Caco-2 (cell line): ENCODE results near the gene CNTNAP5. TPM values are rescaled to one million over a fixed set of nuclear protein-coding genes. Genes with fewer than 3 reads are reported as not detected.

Source experiments
- BruUV-seq: library from RNA; stranded (reverse); fragments of 400-500 nt; replicated peaks from 2 replicates; lab custom pipeline; 2021; lab: Mats Ljungman, UMichigan
- CTCF ChIA-PET: fragments of 300-600 bp; sonication (Branson Sonifier 250); formaldehyde crosslinking; loops from one replicate; lab custom pipeline; 2022; ENCODE audit warnings: antibody characterized with exemption; lab: Charles Lee
- POLR2A ChIA-PET: fragments of 300-600 bp; sonication (Branson Sonifier 250); formaldehyde crosslinking; loops from one replicate; lab custom pipeline; 2022; ENCODE audit warnings: antibody characterized with exemption; lab: Charles Lee
- DNase-seq, 2 experiments: peaks; one replicate each; pipeline versions ENCODE4 v3.0.0 to v3.0.0-alpha.2; 2020 to 2022
- H3K27me3 ChIP-seq: replicated peaks from 2 replicates; pipeline ENCODE4 v1.6.0; 2011; ENCODE audit warnings: low read length; ENCODE audit not compliant: control insufficient read depth, insufficient read depth
- H3K36me3 ChIP-seq: 2 replicates; pipeline ENCODE4 v1.5.1; 2011; ENCODE audit warnings: low read length; ENCODE audit not compliant: control insufficient read depth, insufficient read depth
- H3K4me1 ChIP-seq: fragments of 250-450 bp; sonication (Bioruptor Pico); 2 replicates; pipeline ENCODE4 v1.5.1; 2020; ENCODE audit warnings: mild to moderate bottlenecking
- H3K4me3 ChIP-seq: 2 replicates; pipeline ENCODE4 v1.5.1; 2011; ENCODE audit warnings: low read depth, mild to moderate bottlenecking, control low read depth, low read length
- H3K9me3 ChIP-seq: fragments of 250-450 bp; sonication (Bioruptor Pico); 2 replicates; pipeline ENCODE4 v1.5.1; 2020; ENCODE audit warnings: mild to moderate bottlenecking, moderate library complexity
- H3K27ac Mint-ChIP-seq: one replicate; pipeline ENCODE4 v1.8.0; 2022; ENCODE audit warnings: mixed read lengths; ENCODE audit not compliant: unreplicated experiment
- H3K27me3 Mint-ChIP-seq: one replicate; pipeline ENCODE4 v1.8.0; 2022; ENCODE audit warnings: mixed read lengths; ENCODE audit not compliant: insufficient read depth, unreplicated experiment
- H3K36me3 Mint-ChIP-seq: one replicate; pipeline ENCODE4 v1.8.0; 2022; ENCODE audit warnings: mild to moderate bottlenecking, mixed read lengths; ENCODE audit not compliant: insufficient read depth, unreplicated experiment
- H3K4me1 Mint-ChIP-seq: one replicate; pipeline ENCODE4 v1.8.0; 2022; ENCODE audit warnings: low read depth, mixed read lengths; ENCODE audit not compliant: unreplicated experiment
- H3K4me3 Mint-ChIP-seq: one replicate; pipeline ENCODE4 v1.8.0; 2022; ENCODE audit warnings: mild to moderate bottlenecking, moderate library complexity, mixed read lengths; ENCODE audit not compliant: unreplicated experiment
- H3K9me3 Mint-ChIP-seq: one replicate; pipeline ENCODE4 v1.8.0; 2022; ENCODE audit warnings: mixed read lengths; ENCODE audit not compliant: unreplicated experiment
- intact Hi-C: fragments of 100-400 bp; cut with micrococcal nuclease; formaldehyde crosslinking; loops from one replicate; pipeline ENCODE4 v1.10.0; 2022; ENCODE audit not compliant: unreplicated experiment
- total RNA-seq: library from RNA; stranded (reverse); gene quantifications from 2 replicates; pipeline ENCODE4 v1.2.3, GENCODE V29; 2022
- TF ChIP-seq, protein P1 (sequence below), 2 experiments: fragments of 200-600 bp in 1 of 2; IDR thresholded peaks; 1 replicate in 1 of 2; 2 replicates in 1 of 2; pipeline versions ENCODE4 v1.5.1 to v1.8.0; 2011 to 2022; ENCODE audit warnings: antibody characterized with exemption in 1 of 2, control low read depth in 1 of 2, inconsistent platforms in 1 of 2, low read depth in 1 of 2, low read length in 1 of 2, mild to moderate bottlenecking in 1 of 2, moderate library complexity in 1 of 2; ENCODE audit not compliant: insufficient read depth in 1 of 2, severe bottlenecking in 1 of 2, unreplicated experiment in 1 of 2

Gene CNTNAP5
- total RNA-seq, 1 experiment from 2014 or later: 0.14 TPM

DNA sequence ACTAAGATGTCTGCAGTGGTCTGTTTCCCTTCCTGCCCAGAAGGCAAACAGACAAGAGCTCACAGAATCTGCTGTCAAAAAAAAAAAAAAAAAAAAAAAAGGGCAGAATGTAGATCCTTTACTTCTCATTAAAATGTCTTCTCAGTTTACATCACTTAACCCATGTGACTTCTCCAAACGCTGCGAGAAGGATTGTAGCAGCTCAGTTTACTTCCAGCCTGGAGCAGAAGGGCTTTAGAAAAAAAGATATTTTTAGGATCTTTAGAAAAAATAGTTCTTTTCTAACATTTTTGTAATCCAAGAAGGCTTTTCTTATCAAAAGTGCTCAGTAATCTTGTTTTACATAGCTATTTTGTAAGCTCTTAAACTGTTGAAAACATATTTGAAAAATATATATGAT is 425.4 kb downstream of the CNTNAP5 start:
- Mint-ChIP-seq H3K27me3 (peaks cover 4% of the 10 kb centered on the region), H3K27ac (no peak overlapping the region), H3K4me3 (no peak overlapping the region), H3K9me3 (peaks cover 23% of the 10 kb centered on the region), H3K36me3 (no peaks in the 10 kb centered on the region), H3K4me1 (no peaks in the 10 kb centered on the region)
- no TSS peak for BruUV-seq
- H3K36me3 ChIP-seq: no peaks in the 10 kb centered on the region
- DNase-seq: no peak
- POLR2A ChIA-PET: no interaction called here
- no peaks in the 10 kb centered on the region for H3K4me1 ChIP-seq
- H3K4me3 ChIP-seq: no peak overlapping the region
- intact Hi-C loops: no loop called here
- CTCF ChIA-PET: no interaction called here
- H3K9me3 ChIP-seq: no peaks in the 10 kb centered on the region
- no peaks in the 10 kb centered on the region for H3K27me3 ChIP-seq
- TF ChIP-seq, protein P1, sequence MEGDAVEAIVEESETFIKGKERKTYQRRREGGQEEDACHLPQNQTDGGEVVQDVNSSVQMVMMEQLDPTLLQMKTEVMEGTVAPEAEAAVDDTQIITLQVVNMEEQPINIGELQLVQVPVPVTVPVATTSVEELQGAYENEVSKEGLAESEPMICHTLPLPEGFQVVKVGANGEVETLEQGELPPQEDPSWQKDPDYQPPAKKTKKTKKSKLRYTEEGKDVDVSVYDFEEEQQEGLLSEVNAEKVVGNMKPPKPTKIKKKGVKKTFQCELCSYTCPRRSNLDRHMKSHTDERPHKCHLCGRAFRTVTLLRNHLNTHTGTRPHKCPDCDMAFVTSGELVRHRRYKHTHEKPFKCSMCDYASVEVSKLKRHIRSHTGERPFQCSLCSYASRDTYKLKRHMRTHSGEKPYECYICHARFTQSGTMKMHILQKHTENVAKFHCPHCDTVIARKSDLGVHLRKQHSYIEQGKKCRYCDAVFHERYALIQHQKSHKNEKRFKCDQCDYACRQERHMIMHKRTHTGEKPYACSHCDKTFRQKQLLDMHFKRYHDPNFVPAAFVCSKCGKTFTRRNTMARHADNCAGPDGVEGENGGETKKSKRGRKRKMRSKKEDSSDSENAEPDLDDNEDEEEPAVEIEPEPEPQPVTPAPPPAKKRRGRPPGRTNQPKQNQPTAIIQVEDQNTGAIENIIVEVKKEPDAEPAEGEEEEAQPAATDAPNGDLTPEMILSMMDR (IDR thresholded peaks at IDR 0.05; ENCODE audit: insufficient read depth in 1 of 2, low read depth in 1 of 2, low read length in 1 of 2, severe bottlenecking in 1 of 2, unreplicated experiment in 1 of 2): no peak

DNA sequence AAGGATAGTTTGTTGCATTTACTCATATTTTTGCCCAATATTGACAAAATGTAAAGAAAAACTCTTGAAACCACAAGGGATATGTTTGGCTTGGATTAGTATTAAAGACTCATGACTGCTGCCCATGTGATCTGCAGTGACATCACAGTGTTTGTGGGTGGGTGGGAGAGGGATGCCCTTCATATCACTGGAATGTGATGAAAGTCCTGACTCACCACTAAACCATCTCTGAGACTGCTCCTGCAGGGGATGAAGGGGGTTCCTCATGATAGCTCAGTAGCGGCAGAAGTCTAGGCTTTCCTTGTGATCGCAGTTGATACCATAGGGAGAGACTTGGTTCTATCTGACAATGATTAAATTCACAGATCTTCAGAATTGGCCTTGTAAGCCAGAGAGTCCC is 451.2 kb downstream of the CNTNAP5 start:
- ChIA-PET CTCF (no interaction called here), POLR2A (no interaction called here)
- no peaks in the 10 kb centered on the region for H3K27me3 Mint-ChIP-seq
- H3K36me3 Mint-ChIP-seq: no peaks in the 10 kb centered on the region
- H3K4me1 ChIP-seq: no peaks in the 10 kb centered on the region
- no TSS peak for BruUV-seq
- no peaks in the 10 kb centered on the region for H3K4me1 Mint-ChIP-seq
- TF ChIP-seq, protein P1 (IDR thresholded peaks at IDR 0.05; ENCODE audit: insufficient read depth in 1 of 2, low read depth in 1 of 2, low read length in 1 of 2, severe bottlenecking in 1 of 2, unreplicated experiment in 1 of 2): no peak
- H3K27ac Mint-ChIP-seq: no peak overlapping the region
- intact Hi-C loops: no loop called here
- no peaks in the 10 kb centered on the region for H3K27me3 ChIP-seq
- H3K9me3 Mint-ChIP-seq: no peaks in the 10 kb centered on the region
- peaks cover 2% of the 10 kb centered on the region; the same call in 1 of the 2 replicates for H3K9me3 ChIP-seq
- H3K36me3 ChIP-seq: no peaks in the 10 kb centered on the region
- no peak for DNase-seq
- H3K4me3 ChIP-seq: no peak overlapping the region
- H3K4me3 Mint-ChIP-seq: no peak overlapping the region

DNA sequence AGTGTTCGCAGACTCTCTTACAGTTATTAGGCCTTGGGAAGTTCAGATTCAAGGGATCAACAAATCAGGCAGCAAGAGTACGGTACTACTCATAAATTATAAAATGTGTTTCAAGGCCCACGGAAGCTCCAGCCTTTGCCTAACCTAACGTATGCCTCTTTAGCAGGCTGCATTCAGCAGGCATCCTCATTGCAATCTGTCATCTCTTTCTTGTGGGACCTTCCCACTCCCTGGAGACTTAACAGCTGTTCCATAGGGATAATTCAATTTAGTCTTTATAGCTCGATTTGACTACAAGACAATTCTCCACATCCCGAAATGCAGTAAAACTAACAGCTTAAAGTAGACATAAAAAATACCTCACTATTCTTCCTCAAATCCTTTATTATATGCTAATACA is 453.7 kb downstream of the CNTNAP5 start:
- no peak overlapping the region for H3K4me3 Mint-ChIP-seq
- H3K27ac Mint-ChIP-seq: no peak overlapping the region
- Histone ChIP-seq H3K27me3 (no peaks in the 10 kb centered on the region), H3K36me3 (no peaks in the 10 kb centered on the region), H3K4me3 (no peak overlapping the region), H3K4me1 (no peaks in the 10 kb centered on the region), H3K9me3 (no peaks in the 10 kb centered on the region)
- H3K9me3 Mint-ChIP-seq: no peaks in the 10 kb centered on the region
- BruUV-seq: no TSS peak
- ChIA-PET POLR2A (no interaction called here), CTCF (no interaction called here)
- H3K36me3 Mint-ChIP-seq: no peaks in the 10 kb centered on the region
- TF ChIP-seq, protein P1 (IDR thresholded peaks at IDR 0.05; ENCODE audit: insufficient read depth in 1 of 2, low read depth in 1 of 2, low read length in 1 of 2, severe bottlenecking in 1 of 2, unreplicated experiment in 1 of 2): no peak
- intact Hi-C loops: no loop called here
- H3K27me3 Mint-ChIP-seq: peaks cover under 1% of the 10 kb centered on the region
- DNase-seq: no peak
- no peaks in the 10 kb centered on the region for H3K4me1 Mint-ChIP-seq
